ENCODE measurements around the gene ARL5C. TPM values are rescaled to one million over a fixed set of nuclear protein-coding genes. Genes with fewer than 3 reads are reported as not detected.

Gene ARL5C
- total RNA-seq, 4 donors from 2014 or later = not detected

DNA sequence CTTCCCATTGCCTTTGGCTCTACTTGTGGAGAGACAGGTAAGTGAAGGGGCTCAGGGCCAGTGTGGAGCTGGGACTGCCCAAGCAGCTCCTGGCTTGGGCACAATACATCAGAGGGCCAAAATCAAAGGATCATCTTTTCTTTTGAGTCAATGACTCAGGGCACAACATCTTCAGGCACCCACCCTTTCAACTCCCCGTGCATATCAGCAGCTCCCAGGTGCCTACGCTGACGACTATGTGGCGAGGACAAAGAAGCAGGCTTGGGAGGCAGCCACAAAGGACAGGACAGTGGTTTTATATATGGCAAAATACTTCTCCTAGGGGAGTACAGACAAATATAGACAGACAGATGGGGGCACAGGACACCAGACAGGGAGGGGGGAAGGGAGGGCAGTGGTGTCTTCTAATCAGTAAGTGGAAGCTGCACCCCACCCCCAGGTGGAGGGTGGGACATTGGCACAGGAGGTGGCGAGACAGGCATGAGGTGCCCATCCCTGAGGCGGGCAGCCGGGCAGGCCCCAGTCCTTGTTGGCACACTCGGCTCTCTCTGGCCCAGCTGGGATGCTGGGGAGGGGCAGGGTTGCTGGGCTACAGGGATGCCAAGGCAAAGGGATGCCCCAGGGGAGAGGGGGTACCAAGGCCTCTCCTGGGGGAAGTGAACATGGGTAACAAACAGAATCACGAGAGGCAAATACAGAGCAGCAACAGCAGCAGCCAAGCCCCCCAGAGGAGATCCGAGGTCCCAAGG, 7.7 kb upstream of the ARL5C start:
- Histone ChIP-seq H3K36me3 (peaks cover 0 to 10% of the 10 kb centered on the region in 2 donors), H3K27ac (no peak overlapping the region), H3K4me3 (replicated peaks in 1 of 3) (no peak overlapping the region), H3K4me1 (peaks cover 0 to 7% of the 10 kb centered on the region in 2 donors), H3K27me3 (no peaks in the 10 kb centered on the region), H3K9me3 (no peaks in the 10 kb centered on the region)
- DNase-seq = no peak
- 67 to 76% methylated on average over 9 to 10 of the region's 10 CpGs for WGBS, 2 donors
- intact Hi-C loops (cut with DNase I) = no loop called here
- TF ChIP-seq, protein P1, sequence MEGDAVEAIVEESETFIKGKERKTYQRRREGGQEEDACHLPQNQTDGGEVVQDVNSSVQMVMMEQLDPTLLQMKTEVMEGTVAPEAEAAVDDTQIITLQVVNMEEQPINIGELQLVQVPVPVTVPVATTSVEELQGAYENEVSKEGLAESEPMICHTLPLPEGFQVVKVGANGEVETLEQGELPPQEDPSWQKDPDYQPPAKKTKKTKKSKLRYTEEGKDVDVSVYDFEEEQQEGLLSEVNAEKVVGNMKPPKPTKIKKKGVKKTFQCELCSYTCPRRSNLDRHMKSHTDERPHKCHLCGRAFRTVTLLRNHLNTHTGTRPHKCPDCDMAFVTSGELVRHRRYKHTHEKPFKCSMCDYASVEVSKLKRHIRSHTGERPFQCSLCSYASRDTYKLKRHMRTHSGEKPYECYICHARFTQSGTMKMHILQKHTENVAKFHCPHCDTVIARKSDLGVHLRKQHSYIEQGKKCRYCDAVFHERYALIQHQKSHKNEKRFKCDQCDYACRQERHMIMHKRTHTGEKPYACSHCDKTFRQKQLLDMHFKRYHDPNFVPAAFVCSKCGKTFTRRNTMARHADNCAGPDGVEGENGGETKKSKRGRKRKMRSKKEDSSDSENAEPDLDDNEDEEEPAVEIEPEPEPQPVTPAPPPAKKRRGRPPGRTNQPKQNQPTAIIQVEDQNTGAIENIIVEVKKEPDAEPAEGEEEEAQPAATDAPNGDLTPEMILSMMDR (IDR thresholded peaks at IDR 0.05) = no peak
- no peak for TF ChIP-seq POLR2A (IDR thresholded peaks at IDR 0.05)

DNA sequence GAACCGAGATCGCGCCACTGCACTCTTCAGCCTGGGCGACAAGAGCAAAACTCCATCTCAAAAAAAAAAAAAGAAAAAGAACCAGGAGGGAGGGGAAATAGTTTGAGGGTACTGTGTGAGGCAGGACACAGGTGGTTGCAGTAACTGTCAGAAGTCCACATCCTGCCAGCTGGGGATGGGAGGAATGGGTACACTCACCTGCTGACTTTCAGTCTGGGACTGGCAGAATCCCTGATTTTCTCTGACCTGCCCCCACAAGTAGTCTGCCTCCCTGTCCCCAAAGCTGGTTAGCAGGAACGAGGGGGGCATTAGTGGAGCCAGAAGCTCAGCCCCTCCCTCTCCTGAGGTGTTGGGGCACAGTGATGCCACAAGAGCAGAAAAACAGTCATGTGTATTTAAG, 7.1 kb upstream of the ARL5C start:
- intact Hi-C loops (cut with DNase I) = no loop called here
- TF ChIP-seq, protein P1 (IDR thresholded peaks at IDR 0.05) = no peak
- no peak for TF ChIP-seq POLR2A (IDR thresholded peaks at IDR 0.05)
- DNase-seq = no peak
- Histone ChIP-seq H3K27me3 (no peaks in the 10 kb centered on the region), H3K27ac (no peak overlapping the region), H3K36me3 (peaks cover 0 to 10% of the 10 kb centered on the region in 2 donors), H3K4me3 (replicated peaks in 1 of 3) (no peak overlapping the region), H3K9me3 (no peaks in the 10 kb centered on the region), H3K4me1 (peaks cover 0 to 7% of the 10 kb centered on the region in 2 donors)
- WGBS, 2 donors = 64 to 68% methylated on average over 5 of the region's 5 CpGs

DNA sequence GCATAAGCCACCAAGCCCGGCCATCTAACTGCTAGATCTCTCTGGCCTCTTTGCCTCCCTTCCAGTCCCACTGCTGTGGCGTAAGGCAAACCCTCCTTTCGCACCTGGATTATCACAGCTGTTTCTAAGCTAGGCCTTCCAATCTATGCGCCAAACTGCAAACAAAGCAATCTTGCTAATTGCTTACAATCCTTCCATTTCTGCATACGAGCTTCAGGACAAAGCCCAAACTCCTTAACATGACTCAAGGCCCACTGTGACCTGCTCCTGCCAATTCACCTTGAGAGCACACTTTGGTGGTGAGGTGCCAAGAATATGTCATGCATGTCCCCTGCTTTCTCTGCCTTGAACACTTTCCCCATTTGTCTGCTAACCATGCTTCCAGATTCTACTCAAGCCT, 6.0 kb upstream of the ARL5C start:
- no peak overlapping the region for H3K4me3 ChIP-seq (replicated peaks in 1 of 3)
- DNase-seq = peak; percentile 55 to 59
- TF ChIP-seq, protein P1 (IDR thresholded peaks at IDR 0.05) = no peak
- no peak for TF ChIP-seq POLR2A (IDR thresholded peaks at IDR 0.05)
- H3K4me1 ChIP-seq = peaks cover 0 to 7% of the 10 kb centered on the region in 2 donors
- no peak overlapping the region for H3K27ac ChIP-seq
- H3K27me3 ChIP-seq = no peaks in the 10 kb centered on the region
- intact Hi-C loops (cut with DNase I) = no loop called here
- H3K36me3 ChIP-seq = peaks cover 0 to 7% of the 10 kb centered on the region in 2 donors
- no peaks in the 10 kb centered on the region for H3K9me3 ChIP-seq
- 76 to 77% methylated on average over 5 of the region's 5 CpGs for WGBS, 2 donors

DNA sequence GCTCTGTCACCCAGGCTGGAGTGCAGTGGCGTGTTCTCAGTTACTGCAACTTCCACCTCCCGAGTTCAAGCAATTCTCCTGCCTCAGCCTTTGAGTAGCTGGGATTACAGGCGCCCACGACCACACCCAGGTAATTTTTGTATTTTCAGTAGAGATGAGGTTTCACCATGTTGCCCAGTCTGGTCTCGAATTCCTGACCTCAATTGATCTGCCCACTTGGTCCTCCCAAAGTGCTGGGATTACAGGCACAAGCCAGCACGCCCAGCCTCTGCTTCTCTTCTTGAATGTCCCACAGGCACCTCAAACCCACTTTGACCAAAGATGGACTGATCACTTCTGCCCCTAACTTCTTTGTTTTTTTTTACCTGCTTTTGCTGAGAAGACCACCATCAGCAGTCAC, 4.6 kb upstream of the ARL5C start:
- no peak for TF ChIP-seq POLR2A (IDR thresholded peaks at IDR 0.05)
- TF ChIP-seq, protein P1 (IDR thresholded peaks at IDR 0.05) = no peak
- H3K4me3 ChIP-seq (replicated peaks in 1 of 3) = no peak overlapping the region
- H3K27ac ChIP-seq = no peak overlapping the region
- no peaks in the 10 kb centered on the region for H3K36me3 ChIP-seq
- 83% methylated on average over 6 of the region's 6 CpGs for WGBS, 2 donors
- H3K9me3 ChIP-seq = no peaks in the 10 kb centered on the region
- DNase-seq = no peak
- H3K4me1 ChIP-seq = peaks cover 0 to 7% of the 10 kb centered on the region in 2 donors
- intact Hi-C loops (cut with DNase I) = no loop called here
- H3K27me3 ChIP-seq = no peaks in the 10 kb centered on the region

DNA sequence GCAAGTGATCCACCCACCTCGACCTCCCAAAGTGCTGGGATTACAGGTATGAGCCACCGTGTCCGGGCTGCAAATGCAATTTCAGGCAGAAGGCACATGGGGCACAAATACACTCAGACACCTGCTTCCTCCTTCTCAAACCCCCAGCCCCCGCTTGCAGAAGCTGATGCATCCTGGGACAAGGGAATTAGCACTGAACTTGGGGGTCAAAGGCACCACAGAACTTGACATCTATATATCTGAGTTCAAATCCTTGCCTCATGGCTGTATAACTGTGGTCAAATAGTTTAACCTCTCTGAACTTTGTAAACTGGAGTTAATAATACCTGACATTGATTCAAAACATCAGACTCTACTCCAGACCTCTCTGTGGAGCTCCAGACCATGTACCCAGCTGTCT, 4.1 kb upstream of the ARL5C start:
- intact Hi-C loops (cut with DNase I) = no loop called here
- no peak for DNase-seq
- H3K27me3 ChIP-seq = peaks cover 3% of the 10 kb centered on the region
- no peak overlapping the region for H3K4me3 ChIP-seq (replicated peaks in 1 of 3)
- peaks cover 4 to 12% of the 10 kb centered on the region in 2 donors for H3K4me1 ChIP-seq
- no peaks in the 10 kb centered on the region for H3K9me3 ChIP-seq
- TF ChIP-seq POLR2A (IDR thresholded peaks at IDR 0.05) = no peak
- TF ChIP-seq, protein P1 (IDR thresholded peaks at IDR 0.05) = no peak
- H3K27ac ChIP-seq = no peak overlapping the region
- WGBS, 2 donors = 77 to 92% methylated on average over 2 to 4 of the region's 4 CpGs
- H3K36me3 ChIP-seq = no peaks in the 10 kb centered on the region

All from thyroid gland (tissue), 4 donors.